ENCODE data around the gene ANLN.
"Not testable (repeated sequence)": the region's sequence is repeated elsewhere in the genome, so short reads cannot be mapped to it uniquely, and the experiment has no call there.

Gene ANLN, protein sequence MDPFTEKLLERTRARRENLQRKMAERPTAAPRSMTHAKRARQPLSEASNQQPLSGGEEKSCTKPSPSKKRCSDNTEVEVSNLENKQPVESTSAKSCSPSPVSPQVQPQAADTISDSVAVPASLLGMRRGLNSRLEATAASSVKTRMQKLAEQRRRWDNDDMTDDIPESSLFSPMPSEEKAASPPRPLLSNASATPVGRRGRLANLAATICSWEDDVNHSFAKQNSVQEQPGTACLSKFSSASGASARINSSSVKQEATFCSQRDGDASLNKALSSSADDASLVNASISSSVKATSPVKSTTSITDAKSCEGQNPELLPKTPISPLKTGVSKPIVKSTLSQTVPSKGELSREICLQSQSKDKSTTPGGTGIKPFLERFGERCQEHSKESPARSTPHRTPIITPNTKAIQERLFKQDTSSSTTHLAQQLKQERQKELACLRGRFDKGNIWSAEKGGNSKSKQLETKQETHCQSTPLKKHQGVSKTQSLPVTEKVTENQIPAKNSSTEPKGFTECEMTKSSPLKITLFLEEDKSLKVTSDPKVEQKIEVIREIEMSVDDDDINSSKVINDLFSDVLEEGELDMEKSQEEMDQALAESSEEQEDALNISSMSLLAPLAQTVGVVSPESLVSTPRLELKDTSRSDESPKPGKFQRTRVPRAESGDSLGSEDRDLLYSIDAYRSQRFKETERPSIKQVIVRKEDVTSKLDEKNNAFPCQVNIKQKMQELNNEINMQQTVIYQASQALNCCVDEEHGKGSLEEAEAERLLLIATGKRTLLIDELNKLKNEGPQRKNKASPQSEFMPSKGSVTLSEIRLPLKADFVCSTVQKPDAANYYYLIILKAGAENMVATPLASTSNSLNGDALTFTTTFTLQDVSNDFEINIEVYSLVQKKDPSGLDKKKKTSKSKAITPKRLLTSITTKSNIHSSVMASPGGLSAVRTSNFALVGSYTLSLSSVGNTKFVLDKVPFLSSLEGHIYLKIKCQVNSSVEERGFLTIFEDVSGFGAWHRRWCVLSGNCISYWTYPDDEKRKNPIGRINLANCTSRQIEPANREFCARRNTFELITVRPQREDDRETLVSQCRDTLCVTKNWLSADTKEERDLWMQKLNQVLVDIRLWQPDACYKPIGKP

DNA sequence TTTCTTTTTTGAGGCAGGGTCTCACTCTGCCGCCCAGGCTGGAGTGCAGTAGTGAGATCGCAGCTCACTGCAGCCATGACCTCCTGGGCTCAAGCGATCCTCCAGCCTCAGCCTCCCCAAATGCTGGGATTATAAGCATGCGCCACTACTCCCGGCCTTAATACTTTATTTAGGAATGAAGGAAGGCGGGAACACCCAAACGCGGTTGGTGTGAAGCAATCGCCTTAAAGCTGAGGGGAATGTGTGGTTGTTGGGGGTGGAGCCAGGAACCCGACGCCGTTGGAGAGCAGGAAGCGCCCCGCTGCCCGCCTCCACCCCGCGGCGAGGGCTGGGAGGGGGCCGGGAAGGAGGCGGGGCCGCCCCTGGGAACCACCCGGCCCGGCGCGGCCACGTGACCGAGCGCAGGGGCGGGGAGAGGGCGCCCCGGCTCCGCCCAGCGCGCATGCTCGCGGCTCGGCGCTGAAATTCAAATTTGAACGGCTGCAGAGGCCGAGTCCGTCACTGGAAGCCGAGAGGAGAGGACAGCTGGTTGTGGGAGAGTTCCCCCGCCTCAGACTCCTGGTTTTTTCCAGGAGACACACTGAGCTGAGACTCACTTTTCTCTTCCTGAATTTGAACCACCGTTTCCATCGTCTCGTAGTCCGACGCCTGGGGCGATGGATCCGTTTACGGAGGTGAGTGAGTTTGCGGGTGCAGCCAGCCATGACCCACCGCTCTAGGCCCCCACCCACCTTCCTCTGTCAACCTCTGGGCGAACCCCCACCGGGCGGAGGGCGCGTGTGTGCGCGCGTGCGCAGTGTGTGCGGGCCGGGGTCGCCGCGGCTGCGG lies at the start of gene ANLN:
Gene ANLN, plus strand, starts transcription at position 492 of the 828 bp plus-strand sequence. Its CDS starts 165 bp downstream, at position 657.
- DNase-seq = peak; percentile 92

DNA sequence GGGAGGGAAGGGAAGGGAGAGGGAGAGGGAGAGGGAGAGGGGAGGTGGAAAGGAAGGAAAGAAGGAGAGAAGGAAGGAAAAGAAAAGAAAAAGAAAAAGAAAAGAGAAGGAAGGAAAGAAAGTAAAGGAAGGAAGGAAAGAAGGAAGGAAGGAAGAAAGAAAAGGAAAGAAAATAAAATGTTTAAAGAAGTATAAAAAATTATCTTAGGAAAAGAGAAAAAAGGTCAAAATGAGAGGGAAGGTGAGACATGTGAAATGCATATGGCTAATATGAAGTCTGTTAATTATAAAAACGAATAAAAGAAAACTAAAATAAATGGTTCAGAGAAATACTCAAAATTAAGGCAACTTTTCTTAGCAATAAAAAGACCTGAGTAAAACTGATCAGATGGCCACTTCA lies 46.1 kb upstream of the ANLN start:
- no peak for DNase-seq

DNA sequence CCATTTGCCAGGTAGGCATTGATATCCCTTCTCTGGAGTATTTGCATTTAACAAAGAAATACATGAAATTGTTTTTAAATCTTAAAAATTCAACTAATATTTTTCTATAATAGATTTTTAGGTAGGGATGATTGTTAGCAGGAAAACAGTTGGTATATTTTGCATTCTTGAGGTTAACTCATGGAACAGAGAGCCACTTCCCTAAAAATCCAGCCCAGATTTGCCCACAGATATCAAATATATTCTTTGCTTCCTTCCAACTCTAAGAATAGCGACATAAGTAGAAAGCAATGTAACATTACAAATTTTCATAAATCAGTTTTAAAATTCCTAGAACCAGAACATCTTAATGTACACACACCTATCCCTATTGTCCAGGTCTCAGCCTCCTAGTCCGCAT lies 45.0 kb upstream of the ANLN start:
- DNase-seq = peak; percentile 4

DNA sequence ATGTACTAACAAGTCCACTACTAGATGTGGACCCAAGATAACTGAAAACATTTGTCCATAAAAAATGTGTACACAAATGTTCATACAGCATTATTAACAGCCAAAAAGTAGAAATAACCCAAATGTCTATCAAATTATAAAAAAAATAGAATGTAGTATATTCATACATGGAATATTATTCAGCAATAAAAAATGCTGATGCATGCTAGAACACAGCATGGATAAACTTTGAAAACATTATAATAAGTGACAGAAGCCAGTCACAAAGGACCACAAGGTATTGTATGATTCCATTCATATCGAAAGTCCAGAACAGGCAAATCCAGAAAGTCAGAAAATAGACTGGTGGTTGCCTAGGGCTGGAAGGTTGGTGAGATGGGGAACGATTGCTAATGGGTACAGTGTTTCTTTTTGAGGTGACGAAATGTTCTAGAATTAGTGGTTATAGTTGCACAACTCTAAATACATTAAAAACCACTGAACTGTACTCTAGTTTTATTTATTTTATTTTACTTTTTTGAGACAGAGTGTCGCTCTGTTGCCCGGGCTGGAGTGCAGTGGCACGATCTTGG lies 43.3 kb upstream of the ANLN start:
- no peak for DNase-seq

DNA sequence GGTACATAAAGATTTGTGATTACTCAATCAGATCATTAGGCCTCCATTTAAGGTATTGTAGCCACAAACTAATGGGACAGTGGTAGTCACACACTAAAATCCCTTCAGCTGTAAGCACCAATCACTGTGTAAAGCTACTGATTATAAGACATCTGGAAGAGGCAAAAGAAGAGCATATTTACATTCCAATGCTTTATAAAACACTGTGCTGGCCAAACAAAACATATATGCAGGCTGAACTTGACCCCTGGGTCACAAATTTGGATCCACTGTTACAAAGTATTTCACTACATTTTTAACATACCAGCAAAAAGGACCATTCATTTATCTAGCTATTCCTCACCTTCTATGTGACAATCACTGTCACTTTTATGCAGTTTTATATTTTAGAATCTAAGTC lies 41.4 kb upstream of the ANLN start:
- no peak for DNase-seq

DNA sequence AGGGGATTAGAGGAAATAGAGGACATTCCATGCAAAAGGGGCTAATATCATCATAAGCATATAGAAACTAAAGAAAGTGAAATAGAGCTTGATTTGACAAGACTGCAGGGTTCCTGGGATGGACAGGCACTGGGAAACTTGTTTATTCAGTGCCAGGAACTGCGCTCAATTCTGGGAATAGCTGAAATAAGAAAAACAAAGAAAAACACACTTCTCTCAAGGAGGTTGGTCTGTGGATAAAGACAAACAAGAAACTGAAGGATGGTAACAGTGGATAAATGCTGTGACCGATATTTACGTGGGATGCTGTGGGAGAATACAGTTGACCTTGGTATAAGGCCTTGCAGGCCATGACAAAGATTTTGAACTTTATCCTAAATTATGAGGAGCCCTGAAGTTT lies 40.9 kb upstream of the ANLN start:
- no peak for DNase-seq

DNA sequence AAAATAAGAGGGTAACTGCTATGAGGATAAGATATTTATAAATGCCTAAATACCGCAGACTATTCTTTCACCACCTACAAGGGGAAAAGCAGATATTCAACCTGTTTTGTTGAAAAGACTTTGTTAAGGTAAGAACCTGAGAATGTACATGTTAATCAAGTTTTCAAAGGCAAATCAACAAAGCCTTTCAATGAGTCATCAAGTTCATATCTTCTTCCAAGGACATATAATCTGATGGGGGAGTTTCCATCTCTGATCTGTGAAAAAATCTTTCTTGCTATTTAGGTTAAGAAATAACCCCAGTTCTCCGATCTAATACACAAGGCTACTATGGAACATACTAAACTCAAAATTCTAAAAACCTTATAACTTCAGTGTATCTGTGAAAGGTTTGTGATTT lies 40.0 kb upstream of the ANLN start:
- DNase-seq = no peak

DNA sequence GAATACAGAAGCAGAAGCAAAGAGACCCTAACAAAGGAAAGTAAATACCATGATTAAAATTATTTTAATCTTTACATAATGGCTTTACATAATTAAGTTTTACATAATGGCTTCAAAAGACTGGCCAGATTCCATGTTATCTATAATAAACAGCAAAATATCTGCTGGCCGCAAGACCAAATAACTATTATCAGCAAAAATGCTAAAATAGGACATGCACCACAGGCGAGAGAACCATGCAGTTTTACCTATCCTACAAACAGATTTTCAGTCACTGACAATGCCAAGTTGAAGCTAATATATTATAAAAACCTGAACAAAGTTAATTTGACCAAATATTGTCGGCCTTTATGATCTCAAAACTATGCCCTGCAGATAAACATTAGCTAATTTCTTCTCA lies 34.2 kb upstream of the ANLN start:
- DNase-seq = no peak

DNA sequence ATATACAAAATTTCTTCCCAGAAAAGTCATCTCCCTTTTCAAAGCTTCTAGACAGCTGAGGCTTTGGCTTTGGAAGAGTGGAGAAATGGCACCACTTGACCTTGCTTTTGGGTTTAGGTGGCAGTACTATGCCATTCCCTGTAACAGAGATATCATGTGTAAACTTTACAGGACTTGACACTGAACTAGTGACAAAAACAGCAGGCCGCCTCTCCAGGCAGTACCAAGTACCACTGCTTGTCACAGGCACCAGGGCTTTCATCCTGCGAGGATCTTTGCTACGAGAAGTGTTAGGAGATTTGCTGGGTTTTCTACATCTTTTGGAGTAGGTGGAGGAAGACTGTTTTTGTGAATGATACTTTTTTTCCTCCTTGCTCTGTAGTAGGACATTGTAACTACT lies 32.6 kb upstream of the ANLN start:
- no peak for DNase-seq

DNA sequence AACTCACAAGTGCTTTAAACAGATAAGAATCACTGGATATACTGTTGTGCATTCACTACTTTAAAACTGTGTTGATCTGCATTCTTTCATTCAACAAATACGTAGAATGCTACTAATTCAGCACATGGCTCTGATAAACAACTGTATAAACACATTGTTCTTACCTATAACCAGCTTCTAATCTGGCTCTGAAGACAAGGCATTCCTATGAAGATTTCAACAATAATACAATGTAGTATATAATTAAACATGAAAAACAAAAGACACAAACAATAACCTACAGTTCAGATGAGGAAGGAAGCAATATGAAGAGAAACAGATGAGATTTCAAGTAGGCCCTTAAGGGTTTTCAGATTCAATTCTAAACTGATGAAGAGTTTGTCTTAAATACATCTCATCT lies 31.1 kb upstream of the ANLN start:
- no peak for DNase-seq

DNA sequence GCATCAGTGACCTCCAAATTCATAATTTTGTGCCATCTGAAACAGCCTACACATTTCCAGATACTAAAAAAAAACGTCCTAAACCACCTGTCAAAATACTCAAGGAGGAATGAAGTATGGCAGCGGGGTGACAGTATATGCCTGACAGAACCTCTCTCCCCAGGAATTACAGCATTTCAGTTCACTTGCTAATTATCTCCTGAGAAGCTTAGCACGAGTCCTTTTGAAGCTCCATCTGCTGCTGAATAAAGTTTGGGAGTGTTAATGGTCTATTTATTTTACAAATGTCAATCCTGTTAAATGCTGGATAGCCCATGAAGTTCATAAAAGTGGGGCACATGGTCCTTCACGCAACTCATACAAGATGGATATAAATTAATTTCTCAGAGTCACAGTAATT lies 29.4 kb upstream of the ANLN start:
- no peak for DNase-seq

DNA sequence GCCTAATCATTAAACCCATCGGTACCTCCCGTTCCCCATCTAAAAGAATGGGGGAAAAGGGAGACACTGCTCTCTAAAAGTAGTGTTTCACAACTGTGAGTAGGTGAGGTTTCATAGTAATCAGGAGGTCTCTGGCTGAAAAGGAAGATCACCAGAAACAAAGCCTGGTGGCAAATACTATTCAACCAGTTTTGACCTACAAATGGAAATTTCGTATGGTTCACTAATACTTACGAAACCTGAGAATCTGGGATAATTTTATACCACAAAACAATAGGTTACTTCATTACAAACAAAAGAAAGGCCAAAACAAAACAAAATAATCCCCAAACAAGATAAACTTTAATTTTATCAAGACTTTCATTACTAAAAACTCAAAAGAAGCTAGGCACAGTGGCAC lies 28.4 kb upstream of the ANLN start:
- no peak for DNase-seq

DNA sequence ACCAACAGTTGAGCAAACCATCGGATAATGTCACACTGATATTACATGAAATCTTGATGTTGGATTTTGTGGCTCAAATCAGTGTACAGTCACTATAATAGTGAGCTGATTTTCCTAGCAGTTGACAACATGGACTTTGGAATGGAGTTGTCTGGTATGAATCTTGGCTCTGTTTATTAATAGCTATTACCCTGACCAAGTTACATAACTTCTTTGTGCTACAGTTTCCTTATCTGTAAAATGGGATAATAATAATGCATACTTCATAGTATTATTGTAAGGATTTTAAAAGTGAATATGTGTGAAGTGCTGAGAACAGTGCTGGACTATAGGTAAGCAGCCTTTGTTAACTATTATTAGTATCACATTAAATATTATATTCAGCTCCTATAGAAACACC lies 26.1 kb upstream of the ANLN start:
- no peak for DNase-seq

DNA sequence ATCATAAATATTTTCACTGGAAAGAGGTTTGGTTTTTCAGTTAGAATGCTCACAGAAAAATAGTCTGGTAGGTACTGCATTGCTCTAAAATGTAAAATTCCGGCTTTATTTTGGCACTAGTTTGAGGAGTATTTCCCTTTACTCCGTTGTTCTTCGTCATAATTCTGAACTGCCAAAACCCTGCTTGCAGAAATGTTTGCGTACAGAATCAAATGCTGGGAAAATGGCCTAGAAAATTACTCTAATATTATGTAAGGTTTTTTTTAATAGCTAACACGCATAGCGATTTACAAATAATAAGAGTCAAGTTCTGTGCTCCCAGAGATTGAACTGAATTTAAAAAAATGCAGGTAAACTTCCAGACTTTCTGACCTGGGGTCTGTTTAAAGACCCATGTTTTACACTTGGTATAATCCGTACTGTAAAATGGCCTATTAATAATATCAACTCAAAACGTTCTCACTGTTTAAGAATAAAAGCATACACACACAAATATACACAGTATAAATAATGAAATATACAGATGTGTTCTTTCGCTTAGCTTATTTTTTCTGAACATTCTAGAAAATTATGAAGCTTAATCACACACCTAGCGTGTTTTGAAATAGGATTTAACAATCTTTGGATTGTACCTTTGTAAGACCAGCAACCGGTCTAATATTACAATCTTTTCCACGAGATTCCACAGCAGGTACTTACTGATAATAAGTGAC lies 23.5 kb upstream of the ANLN start:
- no peak for DNase-seq

DNA sequence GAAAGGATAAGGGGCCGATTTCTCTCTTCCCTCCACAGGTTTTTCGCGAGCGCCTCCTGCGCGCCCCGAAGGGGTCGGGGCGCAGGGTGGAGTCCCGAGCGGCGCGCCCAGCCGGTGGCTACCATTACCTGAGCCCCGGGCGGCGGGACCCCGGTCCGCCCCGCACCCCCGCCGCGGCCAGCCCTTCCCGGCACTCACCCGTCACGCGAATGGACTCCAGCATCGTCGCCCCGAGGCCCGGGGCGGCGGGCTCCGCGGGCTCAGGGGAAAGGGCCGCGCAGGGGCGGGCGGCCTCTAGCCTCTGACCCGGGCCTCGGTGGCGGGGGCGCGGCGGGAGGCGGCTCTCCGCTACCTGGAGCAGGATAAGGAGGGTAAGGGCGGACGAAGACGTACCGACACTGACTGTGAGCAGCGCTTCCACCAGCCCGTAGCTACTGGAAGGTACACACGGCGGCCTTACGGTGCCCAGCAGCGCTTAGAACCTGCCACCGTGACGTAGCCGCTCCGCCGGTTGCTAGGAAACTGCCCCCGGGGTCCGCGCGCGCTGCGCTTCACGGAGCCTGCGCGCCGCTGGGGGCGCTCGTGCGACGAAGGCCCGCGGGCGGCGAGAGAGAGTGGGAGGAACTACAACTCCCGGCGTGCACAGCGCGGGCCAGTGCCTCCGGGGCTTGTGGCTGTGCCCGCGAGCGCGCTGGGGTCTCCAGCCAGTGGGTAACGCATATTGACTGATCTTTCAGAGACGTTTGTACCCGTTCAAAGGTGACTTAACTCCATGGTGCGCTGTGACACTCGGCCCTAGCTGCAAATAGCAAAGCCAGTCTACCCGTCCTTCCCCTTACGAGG lies 22.7 kb upstream of the ANLN start:
- DNase-seq = peak; percentile 84

DNA sequence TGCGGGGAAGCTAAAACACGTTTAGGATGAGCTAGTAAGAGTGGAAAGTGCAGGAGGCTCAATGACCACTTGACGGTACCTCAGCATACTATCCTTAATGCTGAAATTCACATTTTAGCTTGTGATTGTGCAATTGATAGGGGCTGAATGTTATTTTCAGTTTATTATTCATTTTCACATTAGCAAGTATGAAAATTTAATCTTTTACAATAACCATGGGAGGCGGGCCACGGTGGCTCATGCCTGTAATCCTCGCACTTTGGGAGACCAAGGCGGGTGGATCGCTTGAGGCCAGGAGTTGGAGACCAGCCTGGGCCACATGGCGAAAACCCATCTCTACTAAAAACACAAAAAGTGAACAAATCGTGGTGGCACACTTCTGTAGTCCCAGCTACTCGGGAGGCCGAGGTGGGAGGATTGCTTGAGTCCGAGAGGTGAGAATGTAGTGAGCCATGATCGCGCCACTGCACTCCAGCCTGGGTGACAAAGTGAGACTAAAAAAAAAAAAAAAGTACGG lies 22.0 kb upstream of the ANLN start:
- DNase-seq = no peak

DNA sequence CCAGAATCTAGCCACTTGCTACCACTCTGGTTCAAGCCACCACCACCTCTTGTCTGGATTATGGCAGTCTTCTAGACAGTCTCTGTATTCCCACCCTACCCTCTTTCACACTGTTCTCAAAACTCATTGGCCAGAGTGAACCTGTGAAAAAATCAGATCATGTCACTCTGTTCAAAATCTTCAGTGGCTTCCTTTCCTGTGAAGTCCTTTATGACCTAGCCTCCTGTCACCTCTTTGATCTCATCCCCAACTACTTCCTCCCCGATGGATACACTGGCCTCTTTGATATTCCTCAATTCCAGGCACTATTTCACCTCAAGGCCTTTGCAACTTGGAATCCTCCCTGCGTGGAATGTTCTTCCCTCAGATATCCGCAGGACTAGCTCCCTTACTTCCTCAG lies 21.2 kb upstream of the ANLN start:
- DNase-seq = no peak

DNA sequence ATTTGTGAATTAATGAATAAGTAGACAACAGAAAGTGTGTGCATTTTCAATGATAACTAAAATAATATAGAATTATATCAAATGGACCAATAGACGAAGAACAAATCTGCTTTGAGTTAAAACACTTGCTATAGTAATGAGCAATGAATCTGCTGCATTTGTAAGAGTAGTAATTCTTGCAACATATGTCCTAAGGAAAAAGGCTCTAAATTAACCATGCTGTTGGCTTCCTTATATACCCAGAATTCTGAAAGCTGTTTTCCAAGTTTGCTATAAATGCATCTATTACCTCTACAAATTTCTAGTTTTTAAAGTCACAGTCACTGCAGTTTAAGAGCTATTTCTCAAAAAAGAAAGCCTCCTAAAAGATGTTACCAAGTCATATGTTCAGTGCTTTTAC lies 20.5 kb upstream of the ANLN start:
- DNase-seq = no peak

DNA sequence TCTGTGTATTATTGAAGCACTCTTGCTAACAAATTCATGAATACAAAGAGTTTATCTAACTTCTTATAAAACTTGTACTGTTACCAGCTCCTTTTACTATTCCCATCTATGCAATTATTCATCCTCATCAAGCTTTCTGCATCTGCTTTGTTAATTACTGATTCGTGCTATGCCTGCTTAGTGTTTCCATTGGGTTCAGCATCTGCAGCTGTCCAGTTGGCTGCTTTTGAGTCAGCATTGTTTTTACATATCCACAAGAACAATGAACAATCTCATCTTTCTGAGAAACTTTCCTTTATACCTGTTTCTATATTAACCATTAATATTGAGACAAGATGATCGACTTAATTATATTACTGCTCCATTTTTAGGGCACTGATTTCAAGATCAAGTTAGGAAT lies 19.6 kb upstream of the ANLN start:
- DNase-seq = no peak

DNA sequence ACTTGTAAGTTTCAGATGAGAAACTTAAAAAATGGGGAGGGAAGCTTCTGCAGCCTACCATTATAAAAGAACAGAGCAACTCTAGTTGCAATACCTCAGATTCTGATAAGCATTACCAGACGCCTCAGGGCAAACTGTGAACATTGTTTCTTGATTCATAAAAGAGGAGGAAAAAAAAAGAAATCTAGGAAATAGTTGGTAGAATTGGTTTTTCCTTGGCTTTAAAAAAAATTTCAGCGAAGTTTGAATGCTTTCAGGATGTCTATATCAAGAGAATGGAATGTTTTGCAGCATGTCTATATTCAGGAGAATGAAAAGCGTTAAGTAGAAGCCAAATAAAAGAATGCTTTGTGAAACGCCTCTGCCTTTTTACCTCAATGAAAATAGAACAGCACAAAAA lies 17.5 kb upstream of the ANLN start:
- DNase-seq = no peak

DNA sequence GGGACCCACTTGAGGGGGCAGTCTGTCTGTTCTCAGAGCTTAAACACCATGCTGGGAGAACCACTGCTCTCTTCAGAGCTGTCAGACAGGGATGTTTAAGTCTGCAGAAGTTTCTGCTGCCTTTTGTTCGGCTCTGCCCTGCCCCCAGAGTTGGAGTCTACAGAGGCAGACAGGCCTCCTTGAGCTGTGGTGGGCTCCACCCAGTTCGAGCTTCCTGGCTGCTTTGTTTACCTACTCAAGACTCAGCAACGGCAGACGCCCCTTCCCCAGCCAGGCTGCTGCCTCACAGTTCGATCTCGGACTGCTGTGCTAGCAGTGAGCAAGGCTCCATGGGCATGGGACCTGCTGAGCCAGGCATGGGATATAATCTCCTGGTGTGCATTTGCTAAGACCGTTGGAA lies 11.1 kb upstream of the ANLN start:
- not testable (repeated sequence) for DNase-seq

Data from GDM1 (cell line).